SU-DHL-6 (cell line): ENCODE results near the gene ABTB2.

Experiments
- EZH2phosphoT487 ChIP-seq: fragments of 200-600 bp; sonication (generic), shearing (Covaris generic); conservative IDR thresholded peaks from 2 replicates; pipeline ENCODE4 v1.6.1; 2018; ENCODE audit warnings: mild to moderate bottlenecking, antibody characterized with exemption, low read length, moderate library complexity, mixed read lengths
- TF ChIP-seq, protein P1 (sequence below): fragments of 200-600 bp; sonication (generic); IDR thresholded peaks from one replicate; pipeline ENCODE4 v1.5.1; 2017; ENCODE audit warnings: antibody characterized with exemption, mild to moderate bottlenecking, low read length, moderate library complexity; ENCODE audit not compliant: insufficient read depth, poor library complexity, severe bottlenecking

DNA sequence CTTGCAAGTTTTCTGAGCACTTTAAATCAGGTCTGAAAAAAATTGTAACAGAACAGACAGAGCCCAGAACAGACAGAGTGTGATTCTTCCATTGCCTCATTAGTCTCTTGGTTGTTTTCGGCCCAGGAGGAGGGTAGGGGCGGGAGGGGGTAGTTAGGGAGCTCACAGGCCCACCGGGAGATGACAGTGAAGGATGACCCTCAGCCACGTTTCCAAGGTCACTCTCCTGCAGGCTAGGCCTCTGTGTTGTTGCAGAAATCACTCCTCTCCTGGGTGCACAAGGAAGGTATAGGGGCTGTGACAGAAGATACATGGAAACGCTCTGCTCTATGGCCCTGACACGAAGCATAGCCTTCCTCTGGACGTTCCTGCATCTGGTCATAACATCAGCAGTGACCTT lies 69.3 kb downstream of the ABTB2 start:
- TF ChIP-seq, protein P1, sequence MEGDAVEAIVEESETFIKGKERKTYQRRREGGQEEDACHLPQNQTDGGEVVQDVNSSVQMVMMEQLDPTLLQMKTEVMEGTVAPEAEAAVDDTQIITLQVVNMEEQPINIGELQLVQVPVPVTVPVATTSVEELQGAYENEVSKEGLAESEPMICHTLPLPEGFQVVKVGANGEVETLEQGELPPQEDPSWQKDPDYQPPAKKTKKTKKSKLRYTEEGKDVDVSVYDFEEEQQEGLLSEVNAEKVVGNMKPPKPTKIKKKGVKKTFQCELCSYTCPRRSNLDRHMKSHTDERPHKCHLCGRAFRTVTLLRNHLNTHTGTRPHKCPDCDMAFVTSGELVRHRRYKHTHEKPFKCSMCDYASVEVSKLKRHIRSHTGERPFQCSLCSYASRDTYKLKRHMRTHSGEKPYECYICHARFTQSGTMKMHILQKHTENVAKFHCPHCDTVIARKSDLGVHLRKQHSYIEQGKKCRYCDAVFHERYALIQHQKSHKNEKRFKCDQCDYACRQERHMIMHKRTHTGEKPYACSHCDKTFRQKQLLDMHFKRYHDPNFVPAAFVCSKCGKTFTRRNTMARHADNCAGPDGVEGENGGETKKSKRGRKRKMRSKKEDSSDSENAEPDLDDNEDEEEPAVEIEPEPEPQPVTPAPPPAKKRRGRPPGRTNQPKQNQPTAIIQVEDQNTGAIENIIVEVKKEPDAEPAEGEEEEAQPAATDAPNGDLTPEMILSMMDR = no peak
- no peak for TF ChIP-seq EZH2phosphoT487
